Measurements from ENCODE around the gene RGS7.
"Not testable (repeated sequence)": the region's sequence is repeated elsewhere in the genome, so short reads cannot be mapped to it uniquely, and the experiment has no call there.

RGS7 gene

GRCh38 chr1:240883490-240883889, 473.5 kb downstream of the RGS7 start:
- H3K27ac ChIP-seq (ENCODE audit: low read depth, low read length), result no peak overlapping the region
- no peaks in the 10 kb centered on the region for H3K36me3 ChIP-seq (ENCODE audit: control insufficient read depth, insufficient read depth, low read length)
- no peak overlapping the region for H3K9ac ChIP-seq (ENCODE audit: low read length)
- no peaks in the 10 kb centered on the region for H3K27me3 ChIP-seq (ENCODE audit: control insufficient read depth, insufficient read depth, low read length)
- no peaks in the 10 kb centered on the region for H3K4me1 ChIP-seq (ENCODE audit: control insufficient read depth, insufficient read depth, low read length)
- no peak overlapping the region for H3K4me3 ChIP-seq (ENCODE audit: low read length)

GRCh38 chr1:240882656-240883308, 474.2 kb downstream of the RGS7 start:
- H3K27ac ChIP-seq (ENCODE audit: low read depth, low read length); H3K9ac ChIP-seq (ENCODE audit: low read length); H3K36me3 ChIP-seq (ENCODE audit: control insufficient read depth, insufficient read depth, low read length); H3K27me3 ChIP-seq (ENCODE audit: control insufficient read depth, insufficient read depth, low read length); H3K4me3 ChIP-seq (ENCODE audit: low read length); H3K4me1 ChIP-seq (ENCODE audit: control insufficient read depth, insufficient read depth, low read length): not testable (repeated sequence)

- Histone ChIP-seq H3K4me1 (ENCODE audit: control insufficient read depth, insufficient read depth, low read length) (no peaks in the 10 kb centered on the region), H3K9ac (ENCODE audit: low read length) (no peak overlapping the region), H3K36me3 (ENCODE audit: control insufficient read depth, insufficient read depth, low read length) (no peaks in the 10 kb centered on the region), H3K4me3 (ENCODE audit: low read length) (no peak overlapping the region), H3K27ac (ENCODE audit: low read depth, low read length) (no peak overlapping the region), H3K27me3 (ENCODE audit: control insufficient read depth, insufficient read depth, low read length) (no peaks in the 10 kb centered on the region)
Measured at GRCh38 chr1:240878631-240879030, 478.4 kb downstream of the RGS7 start.

GRCh38 chr1:240877605-240878004, 479.4 kb downstream of the RGS7 start:
- Histone ChIP-seq H3K4me3 (ENCODE audit: low read length) (no peak overlapping the region), H3K27me3 (ENCODE audit: control insufficient read depth, insufficient read depth, low read length) (no peaks in the 10 kb centered on the region), H3K9ac (ENCODE audit: low read length) (no peak overlapping the region), H3K36me3 (ENCODE audit: control insufficient read depth, insufficient read depth, low read length) (no peaks in the 10 kb centered on the region), H3K27ac (ENCODE audit: low read depth, low read length) (no peak overlapping the region), H3K4me1 (ENCODE audit: control insufficient read depth, insufficient read depth, low read length) (no peaks in the 10 kb centered on the region)

GRCh38 chr1:240876071-240876470, 480.9 kb downstream of the RGS7 start:
- no peak overlapping the region for H3K4me3 ChIP-seq (ENCODE audit: low read length)
- H3K36me3 ChIP-seq (ENCODE audit: control insufficient read depth, insufficient read depth, low read length), result no peaks in the 10 kb centered on the region
- H3K4me1 ChIP-seq (ENCODE audit: control insufficient read depth, insufficient read depth, low read length), result no peaks in the 10 kb centered on the region
- H3K27me3 ChIP-seq (ENCODE audit: control insufficient read depth, insufficient read depth, low read length), result no peaks in the 10 kb centered on the region
- H3K27ac ChIP-seq (ENCODE audit: low read depth, low read length), result no peak overlapping the region
- H3K9ac ChIP-seq (ENCODE audit: low read length), result no peak overlapping the region

- Histone ChIP-seq H3K27me3 (ENCODE audit: control insufficient read depth, insufficient read depth, low read length) (no peaks in the 10 kb centered on the region), H3K4me3 (ENCODE audit: low read length) (no peak overlapping the region), H3K36me3 (ENCODE audit: control insufficient read depth, insufficient read depth, low read length) (no peaks in the 10 kb centered on the region), H3K27ac (ENCODE audit: low read depth, low read length) (no peak overlapping the region), H3K4me1 (ENCODE audit: control insufficient read depth, insufficient read depth, low read length) (no peaks in the 10 kb centered on the region), H3K9ac (ENCODE audit: low read length) (no peak overlapping the region)
Measured at GRCh38 chr1:240869071-240869470, 487.9 kb downstream of the RGS7 start.

- Histone ChIP-seq H3K4me3 (ENCODE audit: low read length) (no peak overlapping the region), H3K27ac (ENCODE audit: low read depth, low read length) (no peak overlapping the region), H3K27me3 (ENCODE audit: control insufficient read depth, insufficient read depth, low read length) (no peaks in the 10 kb centered on the region), H3K4me1 (ENCODE audit: control insufficient read depth, insufficient read depth, low read length) (no peaks in the 10 kb centered on the region), H3K36me3 (ENCODE audit: control insufficient read depth, insufficient read depth, low read length) (no peaks in the 10 kb centered on the region), H3K9ac (ENCODE audit: low read length) (no peak overlapping the region)
Measured at GRCh38 chr1:240866724-240867123, 490.3 kb downstream of the RGS7 start.

- H3K27ac ChIP-seq (ENCODE audit: low read depth, low read length), result no peak overlapping the region
- H3K36me3 ChIP-seq (ENCODE audit: control insufficient read depth, insufficient read depth, low read length), result no peaks in the 10 kb centered on the region
- H3K4me3 ChIP-seq (ENCODE audit: low read length), result no peak overlapping the region
- H3K9ac ChIP-seq (ENCODE audit: low read length), result no peak overlapping the region
- H3K27me3 ChIP-seq (ENCODE audit: control insufficient read depth, insufficient read depth, low read length), result no peaks in the 10 kb centered on the region
- H3K4me1 ChIP-seq (ENCODE audit: control insufficient read depth, insufficient read depth, low read length), result no peaks in the 10 kb centered on the region
Measured at GRCh38 chr1:240860023-240860422, 497.0 kb downstream of the RGS7 start.

GRCh38 chr1:240854367-240854766, 502.6 kb downstream of the RGS7 start:
- H3K36me3 ChIP-seq (ENCODE audit: control insufficient read depth, insufficient read depth, low read length), result no peaks in the 10 kb centered on the region
- H3K27ac ChIP-seq (ENCODE audit: low read depth, low read length), result no peak overlapping the region
- H3K9ac ChIP-seq (ENCODE audit: low read length), result no peak overlapping the region
- no peaks in the 10 kb centered on the region for H3K4me1 ChIP-seq (ENCODE audit: control insufficient read depth, insufficient read depth, low read length)
- no peak overlapping the region for H3K4me3 ChIP-seq (ENCODE audit: low read length)
- no peaks in the 10 kb centered on the region for H3K27me3 ChIP-seq (ENCODE audit: control insufficient read depth, insufficient read depth, low read length)

- Histone ChIP-seq H3K4me3 (ENCODE audit: low read length) (no peak overlapping the region), H3K9ac (ENCODE audit: low read length) (no peak overlapping the region), H3K27me3 (ENCODE audit: control insufficient read depth, insufficient read depth, low read length) (no peaks in the 10 kb centered on the region), H3K4me1 (ENCODE audit: control insufficient read depth, insufficient read depth, low read length) (no peaks in the 10 kb centered on the region), H3K27ac (ENCODE audit: low read depth, low read length) (no peak overlapping the region), H3K36me3 (ENCODE audit: control insufficient read depth, insufficient read depth, low read length) (no peaks in the 10 kb centered on the region)
Measured at GRCh38 chr1:240847325-240847724, 509.7 kb downstream of the RGS7 start.

GRCh38 chr1:240844486-240844885, 512.5 kb downstream of the RGS7 start:
- no peaks in the 10 kb centered on the region for H3K36me3 ChIP-seq (ENCODE audit: control insufficient read depth, insufficient read depth, low read length)

GRCh38 chr1:240843798-240844197, 513.2 kb downstream of the RGS7 start:
- no peak overlapping the region for H3K27ac ChIP-seq (ENCODE audit: low read depth, low read length)
- no peak overlapping the region for H3K4me3 ChIP-seq (ENCODE audit: low read length)
- no peaks in the 10 kb centered on the region for H3K4me1 ChIP-seq (ENCODE audit: control insufficient read depth, insufficient read depth, low read length)
- no peaks in the 10 kb centered on the region for H3K36me3 ChIP-seq (ENCODE audit: control insufficient read depth, insufficient read depth, low read length)
- no peaks in the 10 kb centered on the region for H3K27me3 ChIP-seq (ENCODE audit: control insufficient read depth, insufficient read depth, low read length)
- no peak overlapping the region for H3K9ac ChIP-seq (ENCODE audit: low read length)

More at GRCh38 chr1:240844486-240844885, 512.5 kb downstream of the RGS7 start:
- Histone ChIP-seq H3K27me3 (ENCODE audit: control insufficient read depth, insufficient read depth, low read length) (no peaks in the 10 kb centered on the region), H3K27ac (ENCODE audit: low read depth, low read length) (no peak overlapping the region), H3K4me1 (ENCODE audit: control insufficient read depth, insufficient read depth, low read length) (no peaks in the 10 kb centered on the region), H3K9ac (ENCODE audit: low read length) (no peak overlapping the region), H3K4me3 (ENCODE audit: low read length) (no peak overlapping the region)

- no peak overlapping the region for H3K9ac ChIP-seq (ENCODE audit: low read length)
- H3K4me1 ChIP-seq (ENCODE audit: control insufficient read depth, insufficient read depth, low read length), result no peaks in the 10 kb centered on the region
- H3K36me3 ChIP-seq (ENCODE audit: control insufficient read depth, insufficient read depth, low read length), result no peaks in the 10 kb centered on the region
- H3K27me3 ChIP-seq (ENCODE audit: control insufficient read depth, insufficient read depth, low read length), result no peaks in the 10 kb centered on the region
- H3K27ac ChIP-seq (ENCODE audit: low read depth, low read length), result no peak overlapping the region
- H3K4me3 ChIP-seq (ENCODE audit: low read length), result no peak overlapping the region
Measured at GRCh38 chr1:240836271-240836670, 520.7 kb downstream of the RGS7 start.

Data from rectal smooth muscle tissue (tissue), 1 donor.